HG03442 (cell line): ENCODE measurements around the gene CARD14.
"Not testable (repeated sequence)": the region's sequence is repeated elsewhere in the genome, so short reads cannot be mapped to it uniquely, and the experiment has no call there.

ENCODE experiments used
- ATAC-seq: cut with Tn5 transposase; IDR thresholded peaks from one replicate; pipeline ENCODE4 v1.9.1; 2021; ENCODE audit warnings: mild to moderate bottlenecking, moderate library complexity; ENCODE audit not compliant: unreplicated experiment

The CARD14 gene

GRCh38 chr17:80183581-80184422 is 14.0 kb downstream of the CARD14 start:
- ATAC-seq = no peak

GRCh38 chr17:80184423-80184714 is 14.5 kb downstream of the CARD14 start:
- no peak for ATAC-seq

GRCh38 chr17:80185968-80186367 is 16.1 kb downstream of the CARD14 start:
- no peak for ATAC-seq

DNA sequence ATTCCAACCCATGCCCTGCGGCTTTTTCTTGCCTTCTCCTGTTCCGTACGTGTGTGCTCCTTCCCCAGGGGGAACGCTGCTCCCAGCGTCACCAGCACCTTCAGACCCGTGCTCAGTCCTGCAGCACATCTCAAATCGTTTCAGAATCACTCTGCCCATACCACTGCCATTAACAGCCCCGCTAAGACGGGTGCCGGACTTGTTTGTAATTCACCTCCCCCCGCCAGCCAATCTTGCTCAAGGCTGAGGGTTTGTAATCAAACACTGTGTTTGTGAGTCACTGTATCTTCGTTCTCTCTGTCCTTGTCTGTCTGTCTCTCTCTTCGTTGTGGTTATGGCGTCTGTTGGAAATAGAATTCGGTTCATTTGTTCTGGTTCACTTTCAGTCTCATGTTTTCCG is 17.3 kb downstream of the CARD14 start:
- ATAC-seq = no peak

GRCh38 chr17:80187515-80187941 is 17.7 kb downstream of the CARD14 start:
- no peak for ATAC-seq

- no peak for ATAC-seq
Measured at GRCh38 chr17:80189611-80190010, 19.8 kb downstream of the CARD14 start.

DNA sequence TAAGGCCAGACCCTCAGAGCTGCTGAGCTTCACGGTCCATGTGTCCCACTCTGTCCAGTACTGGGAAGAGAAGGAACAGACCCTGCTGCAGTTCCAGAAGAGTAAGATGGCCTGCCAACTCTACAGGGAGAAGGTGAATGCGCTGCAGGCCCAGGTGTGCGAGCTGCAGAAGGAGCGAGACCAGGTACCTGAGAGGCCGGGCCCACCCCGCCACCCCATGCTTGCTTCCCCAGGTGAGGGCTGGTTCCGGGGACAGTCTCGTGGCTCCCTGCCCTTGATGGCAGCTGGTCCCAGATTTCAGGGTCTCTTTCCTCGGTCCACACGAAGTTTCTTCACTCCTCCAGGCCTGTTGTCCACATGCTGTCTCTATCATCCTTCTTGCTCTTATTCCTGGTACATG is 20.9 kb downstream of the CARD14 start:
- ATAC-seq = no peak

GRCh38 chr17:80191192-80191591 is 21.4 kb downstream of the CARD14 start:
- no peak for ATAC-seq

GRCh38 chr17:80191865-80192661 is 22.2 kb downstream of the CARD14 start:
- no peak for ATAC-seq

DNA sequence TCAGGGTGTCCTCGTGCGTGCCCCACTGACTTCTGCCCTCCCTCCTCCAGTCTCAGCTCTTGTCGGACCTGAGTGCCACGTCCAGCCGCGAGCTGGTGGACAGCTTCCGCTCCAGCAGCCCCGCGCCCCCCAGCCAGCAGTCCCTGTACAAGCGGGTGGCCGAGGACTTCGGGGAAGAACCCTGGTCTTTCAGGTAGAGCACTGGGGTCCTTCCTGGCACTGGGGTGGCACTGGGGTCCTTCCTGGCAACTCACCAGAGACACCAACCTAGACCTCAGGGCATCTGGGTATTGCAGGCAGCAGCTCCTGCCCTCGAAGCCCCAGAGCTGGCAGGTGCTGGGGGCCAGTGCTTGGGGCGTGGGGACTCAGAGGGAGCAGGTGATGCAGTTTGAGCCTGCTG is 25.3 kb downstream of the CARD14 start:
- no peak for ATAC-seq

- no peak for ATAC-seq
Measured at GRCh38 chr17:80195671-80196529, 26.1 kb downstream of the CARD14 start.

DNA sequence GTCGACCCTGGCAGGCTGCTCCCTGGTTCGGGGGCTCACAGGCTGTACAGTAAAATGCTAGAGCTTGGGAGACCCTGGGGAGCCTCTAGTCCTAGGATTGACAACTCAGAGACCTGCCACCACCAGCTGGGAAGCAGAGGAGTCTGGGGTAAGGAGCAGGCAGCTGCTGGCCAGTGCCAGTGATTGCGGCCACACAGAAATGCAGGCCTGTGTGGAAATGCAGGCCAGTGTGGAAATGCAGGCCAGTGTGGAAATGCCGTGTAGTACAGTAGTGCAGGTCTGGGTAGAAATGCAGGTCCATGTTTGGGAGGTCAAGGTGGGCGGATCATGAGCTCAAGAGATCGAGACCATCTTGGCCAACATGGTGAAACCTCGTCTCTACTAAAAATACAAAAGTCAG is 26.8 kb downstream of the CARD14 start:
- no peak for ATAC-seq

GRCh38 chr17:80198144-80198661 is 28.4 kb downstream of the CARD14 start:
- ATAC-seq = no peak

GRCh38 chr17:80199295-80199694 is 29.5 kb downstream of the CARD14 start:
- not testable (repeated sequence) for ATAC-seq

GRCh38 chr17:80201446-80201845 is 31.6 kb downstream of the CARD14 start:
- no peak for ATAC-seq

DNA sequence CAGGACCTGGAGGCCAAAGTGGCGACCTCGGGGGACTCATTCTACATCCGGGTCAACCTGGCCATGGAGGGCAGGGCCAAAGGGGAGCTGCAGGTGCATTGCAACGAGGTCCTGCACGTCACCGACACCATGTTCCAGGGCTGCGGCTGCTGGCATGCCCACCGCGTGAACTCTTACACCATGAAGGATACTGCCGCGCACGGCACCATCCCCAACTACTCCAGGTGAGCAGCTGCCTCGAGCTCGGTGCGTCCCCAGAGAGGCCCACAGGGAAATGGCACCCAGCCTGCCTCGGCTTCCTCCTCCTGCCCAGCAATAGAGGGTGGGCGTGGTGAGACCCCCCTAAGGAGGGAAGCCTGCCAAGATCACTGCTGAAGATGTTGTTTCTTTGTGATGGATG is 32.4 kb downstream of the CARD14 start:
- no peak for ATAC-seq

DNA sequence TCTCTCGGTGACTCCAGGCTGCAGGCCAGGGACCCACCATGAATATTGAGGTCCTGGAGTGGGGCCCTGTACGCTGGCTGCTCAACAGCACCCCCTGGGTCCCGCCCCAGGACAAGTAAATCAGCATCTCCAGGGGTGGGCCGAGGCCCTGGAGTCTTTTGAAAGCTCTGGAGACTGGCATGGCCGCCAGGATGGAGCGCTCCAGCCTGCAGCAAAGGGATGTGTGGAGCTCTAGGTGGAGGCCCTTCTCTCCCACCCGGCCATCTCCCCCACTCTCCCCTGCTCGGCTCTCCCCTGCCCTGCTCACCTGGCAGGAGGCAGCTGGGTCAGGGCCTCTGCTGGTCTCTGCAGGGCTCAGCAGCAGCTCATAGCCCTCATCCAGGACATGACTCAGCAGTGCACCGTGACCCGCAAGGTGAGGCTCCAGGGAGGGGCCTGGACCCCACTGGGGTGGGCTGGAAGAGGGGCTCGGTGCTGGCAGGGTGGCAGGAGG is 33.7 kb downstream of the CARD14 start:
- no peak for ATAC-seq

DNA sequence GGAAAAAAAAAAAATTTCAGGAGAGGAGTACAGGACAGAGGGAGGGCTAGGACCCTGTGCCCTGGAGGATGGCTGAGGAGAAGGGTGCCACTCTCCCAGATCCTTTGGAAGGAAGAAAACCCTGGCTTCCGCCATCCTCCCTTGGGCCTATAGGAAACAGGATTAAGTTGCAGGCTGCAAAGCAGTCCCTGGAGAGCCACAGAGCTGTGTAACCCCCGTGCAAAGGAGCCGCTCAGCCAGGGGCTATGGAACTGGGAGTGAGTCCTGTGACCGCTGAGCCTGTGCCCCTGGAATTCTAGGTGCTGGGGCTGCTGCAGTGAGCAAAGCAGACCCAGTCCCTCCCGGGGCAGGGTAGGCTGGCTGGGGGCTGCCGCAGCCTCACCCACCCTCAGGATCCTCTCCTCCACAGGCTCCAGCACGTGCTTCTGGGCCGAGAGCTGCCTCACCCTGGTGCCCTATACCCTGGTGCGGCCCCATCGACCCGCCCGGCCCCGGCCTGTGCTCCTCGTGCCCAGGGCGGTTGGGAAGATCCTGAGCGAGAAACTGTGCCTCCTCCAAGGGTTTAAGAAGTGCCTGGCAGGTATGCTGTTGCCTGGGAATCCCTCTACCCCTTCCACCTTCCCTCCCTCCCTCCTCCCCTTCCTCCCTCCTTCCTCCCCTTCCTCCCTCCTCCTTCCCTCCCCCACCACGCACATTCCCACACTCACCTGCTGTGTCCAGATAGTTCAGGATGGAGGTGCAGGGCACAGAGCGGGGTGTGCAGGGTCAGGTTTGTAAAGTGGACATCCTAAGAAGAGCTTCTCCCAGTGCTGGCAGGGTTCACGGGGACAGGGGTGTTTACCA is 35.0 kb downstream of the CARD14 start:
- no peak for ATAC-seq

DNA sequence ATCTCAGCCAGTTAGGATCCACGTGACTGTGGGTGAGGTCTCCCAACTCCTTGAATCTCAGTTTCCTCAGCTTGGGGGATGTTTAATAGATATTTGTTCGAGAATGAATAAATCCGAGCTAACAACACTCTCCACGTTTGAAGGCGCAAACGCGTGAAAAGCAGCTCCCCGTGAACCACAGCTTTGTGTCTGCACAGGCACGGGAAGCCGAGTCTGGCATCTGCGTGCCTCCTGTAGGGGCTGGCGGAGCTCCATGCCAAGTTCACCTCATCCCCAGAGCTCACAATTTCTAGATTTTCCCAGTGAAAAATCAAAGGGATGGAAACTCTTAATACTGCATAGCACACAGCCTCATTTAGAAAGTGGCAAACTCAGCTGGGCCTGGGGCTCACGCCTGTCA is 36.0 kb downstream of the CARD14 start:
- ATAC-seq = no peak

DNA sequence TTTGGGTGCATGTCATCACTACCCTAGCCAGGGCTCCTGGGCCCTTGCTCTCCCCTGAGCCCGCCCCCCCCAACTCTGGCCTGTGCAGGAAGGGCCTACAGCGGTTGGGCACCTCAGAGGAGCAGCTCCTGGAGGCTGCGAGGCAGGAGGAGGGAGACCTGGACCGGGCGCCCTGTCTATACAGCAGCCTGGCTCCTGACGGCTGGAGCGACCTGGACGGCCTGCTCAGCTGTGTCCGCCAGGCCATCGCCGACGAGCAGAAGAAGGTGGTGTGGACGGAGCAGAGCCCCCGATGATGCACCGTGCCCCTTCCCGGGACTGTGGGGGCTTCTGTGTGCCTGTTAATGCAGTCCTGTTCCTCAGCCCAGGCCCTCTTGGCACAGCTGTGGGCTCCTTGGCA is 38.2 kb downstream of the CARD14 start:
- no peak for ATAC-seq
